Measurements from ENCODE around the gene USP34.

DNA sequence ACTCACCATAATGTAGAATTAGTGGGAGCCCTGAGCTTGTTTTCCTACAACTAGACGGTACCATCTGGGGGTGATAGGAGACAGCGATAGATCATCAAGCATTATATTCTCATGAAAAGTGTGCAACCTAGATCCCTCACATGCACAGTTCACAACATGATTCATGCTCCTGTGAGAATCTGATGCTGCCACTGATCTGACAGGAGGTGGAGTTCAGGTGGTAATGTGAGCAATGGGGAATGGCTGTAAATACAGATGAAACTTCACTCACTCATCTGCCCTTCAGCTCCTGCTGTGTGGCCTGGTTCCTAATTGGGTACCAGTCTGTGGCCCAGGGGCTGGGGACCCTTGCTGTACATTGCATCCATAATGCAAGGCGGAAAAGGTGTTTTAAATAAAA lies 60.7 kb downstream of the USP34 start:
- TF ChIP-seq EZH2 (IDR thresholded peaks at IDR 0.05; ENCODE audit: borderline replicate concordance), result no peak
- TF ChIP-seq, protein P1, sequence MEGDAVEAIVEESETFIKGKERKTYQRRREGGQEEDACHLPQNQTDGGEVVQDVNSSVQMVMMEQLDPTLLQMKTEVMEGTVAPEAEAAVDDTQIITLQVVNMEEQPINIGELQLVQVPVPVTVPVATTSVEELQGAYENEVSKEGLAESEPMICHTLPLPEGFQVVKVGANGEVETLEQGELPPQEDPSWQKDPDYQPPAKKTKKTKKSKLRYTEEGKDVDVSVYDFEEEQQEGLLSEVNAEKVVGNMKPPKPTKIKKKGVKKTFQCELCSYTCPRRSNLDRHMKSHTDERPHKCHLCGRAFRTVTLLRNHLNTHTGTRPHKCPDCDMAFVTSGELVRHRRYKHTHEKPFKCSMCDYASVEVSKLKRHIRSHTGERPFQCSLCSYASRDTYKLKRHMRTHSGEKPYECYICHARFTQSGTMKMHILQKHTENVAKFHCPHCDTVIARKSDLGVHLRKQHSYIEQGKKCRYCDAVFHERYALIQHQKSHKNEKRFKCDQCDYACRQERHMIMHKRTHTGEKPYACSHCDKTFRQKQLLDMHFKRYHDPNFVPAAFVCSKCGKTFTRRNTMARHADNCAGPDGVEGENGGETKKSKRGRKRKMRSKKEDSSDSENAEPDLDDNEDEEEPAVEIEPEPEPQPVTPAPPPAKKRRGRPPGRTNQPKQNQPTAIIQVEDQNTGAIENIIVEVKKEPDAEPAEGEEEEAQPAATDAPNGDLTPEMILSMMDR (IDR thresholded peaks at IDR 0.05; ENCODE audit: poor library complexity), result no peak
- no peak for TF ChIP-seq EZH2phosphoT487 (IDR thresholded peaks at IDR 0.05; ENCODE audit: low read depth, severe bottlenecking, unreplicated experiment)

All from hepatocyte (in vitro differentiated cells).